OCI-LY1 (cell line): Measurements from ENCODE around the gene TAF6L.

ENCODE experiments used
- H2AFZ ChIP-seq: fragments of 200-600 bp; sonication (generic), shearing (Covaris generic); 2 replicates; pipeline ENCODE4 v1.6.0; 2014; ENCODE audit warnings: antibody characterized with exemption, mild to moderate bottlenecking, low read length
- H3F3A ChIP-seq: fragments of 200-600 bp; sonication (generic), shearing (Covaris generic); 2 replicates; pipeline ENCODE4 v1.6.0; 2014; ENCODE audit warnings: mild to moderate bottlenecking, antibody characterized with exemption, low read length, moderate library complexity; ENCODE audit not compliant: insufficient read depth
- H3K27ac ChIP-seq: fragments of 200-600 bp; sonication (generic); 2 replicates; pipeline ENCODE4 v1.5.1; 2014; ENCODE audit warnings: low read length, mixed run types, mild to moderate bottlenecking, low read depth; ENCODE audit not compliant: poor library complexity, severe bottlenecking
- H3K27me3 ChIP-seq: fragments of 200-600 bp; sonication (generic); 2 replicates; pipeline ENCODE4 v1.6.0; 2014; ENCODE audit warnings: antibody characterized with exemption, mild to moderate bottlenecking, low read length, moderate library complexity; ENCODE audit not compliant: insufficient read depth
- H3K36me3 ChIP-seq: fragments of 200-600 bp; sonication (generic); 2 replicates; pipeline ENCODE4 v1.6.1; 2014; ENCODE audit warnings: mild to moderate bottlenecking, antibody characterized with exemption, low read length, moderate library complexity, mixed read lengths; ENCODE audit not compliant: insufficient read depth
- H3K4me1 ChIP-seq: fragments of 200-600 bp; sonication (generic); 2 replicates; pipeline ENCODE4 v1.5.1; 2014; ENCODE audit warnings: mild to moderate bottlenecking, low read length, moderate library complexity; ENCODE audit not compliant: insufficient read depth, severe bottlenecking
- H3K4me2 ChIP-seq: fragments of 200-600 bp; sonication (generic), shearing (Covaris generic); 2 replicates; pipeline ENCODE4 v1.6.1; 2014; ENCODE audit warnings: low read length
- H3K4me3 ChIP-seq: fragments of 200-600 bp; sonication (generic); 2 replicates; pipeline ENCODE4 v1.5.1; 2014; ENCODE audit warnings: low read length, low read depth, mild to moderate bottlenecking, mixed read lengths; ENCODE audit not compliant: poor library complexity, severe bottlenecking
- H3K79me2 ChIP-seq: fragments of 200-600 bp; shearing (Covaris generic); 2 replicates; pipeline ENCODE4 v1.6.1; 2016; ENCODE audit warnings: mixed run types, low read length, mixed read lengths; ENCODE audit not compliant: insufficient read depth
- H3K9ac ChIP-seq: fragments of 200-600 bp; sonication (generic), shearing (Covaris generic); 2 replicates; pipeline ENCODE4 v1.6.1; 2014; ENCODE audit warnings: mild to moderate bottlenecking, low read length, mixed read lengths
- H3K9me2 ChIP-seq: fragments of 200-600 bp; sonication (generic), shearing (Covaris generic); 2 replicates; pipeline ENCODE4 v1.6.1; 2014; ENCODE audit warnings: low read depth, mild to moderate bottlenecking, low read length, mixed read lengths
- H3K9me3 ChIP-seq: fragments of 200-600 bp; shearing (Covaris generic); 2 replicates; pipeline ENCODE4 v1.6.1; 2014; ENCODE audit warnings: low read length, mixed read lengths
- H4K20me1 ChIP-seq: fragments of 200-600 bp; sonication (generic), shearing (Covaris generic); 2 replicates; pipeline ENCODE4 v1.6.0; 2016; ENCODE audit warnings: mild to moderate bottlenecking, low read length; ENCODE audit not compliant: insufficient read depth
- EZH2 ChIP-seq: fragments of 200-600 bp; sonication (generic), shearing (Covaris generic); IDR thresholded peaks from 2 replicates; pipeline ENCODE4 v1.8.0; 2017; ENCODE audit warnings: borderline replicate concordance, mixed run types, mild to moderate bottlenecking, antibody characterized with exemption, low read length, moderate library complexity, mixed read lengths
- TF ChIP-seq, protein P1 (sequence below): fragments of 200-600 bp; sonication (generic), shearing (Covaris generic); IDR thresholded peaks from 2 replicates; pipeline ENCODE4 v1.5.1; 2017; ENCODE audit warnings: mild to moderate bottlenecking, antibody characterized with exemption, low read length, moderate library complexity, mixed read lengths

Gene TAF6L

DNA sequence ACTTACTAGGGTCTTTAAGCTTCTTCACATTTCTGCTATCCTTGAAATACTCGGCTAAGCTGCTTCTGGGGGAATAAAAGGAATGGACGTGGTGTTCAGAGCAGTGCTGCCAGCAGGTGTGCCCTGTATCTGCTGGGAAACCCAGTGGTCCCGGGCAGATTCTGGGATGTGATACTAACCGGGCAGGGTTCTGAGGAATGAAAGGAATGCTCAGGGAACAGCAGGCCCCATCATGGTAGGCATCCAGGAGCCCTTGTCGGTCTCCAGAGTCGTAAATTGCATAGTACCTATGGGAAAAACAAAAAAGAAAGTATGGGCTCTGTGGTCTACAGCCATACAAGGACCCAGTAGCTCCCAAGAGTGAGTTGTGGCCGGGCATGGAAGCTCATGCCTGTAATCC, 25.1 kb downstream of the TAF6L start:
- H3K9me2 ChIP-seq, result no peaks in the 10 kb centered on the region
- no peaks in the 10 kb centered on the region for H4K20me1 ChIP-seq
- H3K27ac ChIP-seq, result no peak overlapping the region
- peaks cover 6% of the 10 kb centered on the region for H3K4me1 ChIP-seq
- H2AFZ ChIP-seq, result no peak overlapping the region
- H3K79me2 ChIP-seq, result no peaks in the 10 kb centered on the region
- no peaks in the 10 kb centered on the region for H3K9me3 ChIP-seq
- no peak overlapping the region for H3K4me3 ChIP-seq
- H3K4me2 ChIP-seq, result no peak overlapping the region
- no peaks in the 10 kb centered on the region for H3F3A ChIP-seq
- H3K9ac ChIP-seq, result no peak overlapping the region
- H3K27me3 ChIP-seq, result no peaks in the 10 kb centered on the region
- TF ChIP-seq, protein P1, sequence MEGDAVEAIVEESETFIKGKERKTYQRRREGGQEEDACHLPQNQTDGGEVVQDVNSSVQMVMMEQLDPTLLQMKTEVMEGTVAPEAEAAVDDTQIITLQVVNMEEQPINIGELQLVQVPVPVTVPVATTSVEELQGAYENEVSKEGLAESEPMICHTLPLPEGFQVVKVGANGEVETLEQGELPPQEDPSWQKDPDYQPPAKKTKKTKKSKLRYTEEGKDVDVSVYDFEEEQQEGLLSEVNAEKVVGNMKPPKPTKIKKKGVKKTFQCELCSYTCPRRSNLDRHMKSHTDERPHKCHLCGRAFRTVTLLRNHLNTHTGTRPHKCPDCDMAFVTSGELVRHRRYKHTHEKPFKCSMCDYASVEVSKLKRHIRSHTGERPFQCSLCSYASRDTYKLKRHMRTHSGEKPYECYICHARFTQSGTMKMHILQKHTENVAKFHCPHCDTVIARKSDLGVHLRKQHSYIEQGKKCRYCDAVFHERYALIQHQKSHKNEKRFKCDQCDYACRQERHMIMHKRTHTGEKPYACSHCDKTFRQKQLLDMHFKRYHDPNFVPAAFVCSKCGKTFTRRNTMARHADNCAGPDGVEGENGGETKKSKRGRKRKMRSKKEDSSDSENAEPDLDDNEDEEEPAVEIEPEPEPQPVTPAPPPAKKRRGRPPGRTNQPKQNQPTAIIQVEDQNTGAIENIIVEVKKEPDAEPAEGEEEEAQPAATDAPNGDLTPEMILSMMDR, result no peak
- no peak for TF ChIP-seq EZH2
- peaks cover 87% of the 10 kb centered on the region for H3K36me3 ChIP-seq

DNA sequence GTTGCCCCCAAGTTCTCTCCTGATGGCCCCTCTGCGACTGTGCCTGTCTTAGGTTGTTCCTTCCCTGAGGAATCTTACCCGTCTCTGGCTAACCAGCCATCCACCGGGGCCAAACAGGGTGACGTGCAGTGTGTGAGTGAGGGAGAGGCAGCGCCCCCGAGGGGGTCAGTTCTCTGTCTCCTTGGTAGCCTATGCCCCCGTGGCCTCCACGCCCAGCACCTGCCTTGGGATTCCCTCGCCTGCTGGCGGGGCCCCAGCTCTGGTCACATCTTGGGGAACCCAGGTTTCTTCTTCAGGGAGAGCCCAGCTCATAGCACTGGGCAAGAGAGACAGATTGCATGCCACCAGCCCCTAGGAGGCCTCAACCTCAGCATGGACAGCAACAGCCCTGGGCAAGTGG, 28.3 kb downstream of the TAF6L start:
- TF ChIP-seq EZH2, result no peak
- TF ChIP-seq, protein P1, result no peak
- Histone ChIP-seq H3K4me3 (no peak overlapping the region), H3K27ac (no peak overlapping the region), H3K79me2 (peaks cover 11% of the 10 kb centered on the region), H3K27me3 (no peaks in the 10 kb centered on the region), H3K4me1 (peaks cover 12% of the 10 kb centered on the region), H3K9me2 (no peaks in the 10 kb centered on the region), H4K20me1 (no peaks in the 10 kb centered on the region), H3K9ac (no peak overlapping the region), H2AFZ (no peak overlapping the region), H3K9me3 (no peaks in the 10 kb centered on the region), H3F3A (no peaks in the 10 kb centered on the region), H3K36me3 (peaks cover 89% of the 10 kb centered on the region), H3K4me2 (no peak overlapping the region)

DNA sequence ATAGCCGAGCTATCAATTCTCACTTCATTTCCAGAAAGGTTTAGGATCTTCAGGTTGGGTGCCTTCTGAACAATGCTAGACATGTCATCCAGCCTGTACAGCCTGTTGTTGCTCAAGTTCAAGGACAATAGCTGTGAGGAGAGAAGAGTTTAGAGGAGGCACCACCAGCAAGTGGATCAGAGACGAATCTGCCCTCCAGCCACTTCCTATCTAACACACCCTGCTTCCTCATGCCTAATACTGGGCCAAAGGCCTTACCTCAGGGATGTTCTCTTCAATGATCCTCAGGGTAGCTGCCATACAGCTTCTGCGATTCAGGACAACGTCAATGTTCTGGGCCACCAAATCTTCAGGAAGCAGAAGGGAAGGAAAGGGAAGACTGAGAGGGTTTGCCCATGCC, 29.9 kb downstream of the TAF6L start:
- Histone ChIP-seq H3K4me1 (peaks cover 16% of the 10 kb centered on the region), H3K9ac (no peak overlapping the region), H3K4me2 (no peak overlapping the region), H3K4me3 (no peak overlapping the region), H3K9me2 (no peaks in the 10 kb centered on the region), H3K79me2 (peaks cover 17% of the 10 kb centered on the region), H3F3A (no peaks in the 10 kb centered on the region), H2AFZ (no peak overlapping the region), H3K36me3 (peaks cover 73% of the 10 kb centered on the region), H3K27me3 (no peaks in the 10 kb centered on the region), H4K20me1 (no peaks in the 10 kb centered on the region), H3K9me3 (no peaks in the 10 kb centered on the region), H3K27ac (no peak overlapping the region)
- TF ChIP-seq, protein P1, result no peak
- no peak for TF ChIP-seq EZH2
